ENCODE measurements around the gene ZNF326.

Gene ZNF326, protein sequence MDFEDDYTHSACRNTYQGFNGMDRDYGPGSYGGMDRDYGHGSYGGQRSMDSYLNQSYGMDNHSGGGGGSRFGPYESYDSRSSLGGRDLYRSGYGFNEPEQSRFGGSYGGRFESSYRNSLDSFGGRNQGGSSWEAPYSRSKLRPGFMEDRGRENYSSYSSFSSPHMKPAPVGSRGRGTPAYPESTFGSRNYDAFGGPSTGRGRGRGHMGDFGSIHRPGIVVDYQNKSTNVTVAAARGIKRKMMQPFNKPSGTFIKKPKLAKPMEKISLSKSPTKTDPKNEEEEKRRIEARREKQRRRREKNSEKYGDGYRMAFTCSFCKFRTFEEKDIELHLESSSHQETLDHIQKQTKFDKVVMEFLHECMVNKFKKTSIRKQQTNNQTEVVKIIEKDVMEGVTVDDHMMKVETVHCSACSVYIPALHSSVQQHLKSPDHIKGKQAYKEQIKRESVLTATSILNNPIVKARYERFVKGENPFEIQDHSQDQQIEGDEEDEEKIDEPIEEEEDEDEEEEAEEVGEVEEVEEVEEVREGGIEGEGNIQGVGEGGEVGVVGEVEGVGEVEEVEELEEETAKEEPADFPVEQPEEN

DNA sequence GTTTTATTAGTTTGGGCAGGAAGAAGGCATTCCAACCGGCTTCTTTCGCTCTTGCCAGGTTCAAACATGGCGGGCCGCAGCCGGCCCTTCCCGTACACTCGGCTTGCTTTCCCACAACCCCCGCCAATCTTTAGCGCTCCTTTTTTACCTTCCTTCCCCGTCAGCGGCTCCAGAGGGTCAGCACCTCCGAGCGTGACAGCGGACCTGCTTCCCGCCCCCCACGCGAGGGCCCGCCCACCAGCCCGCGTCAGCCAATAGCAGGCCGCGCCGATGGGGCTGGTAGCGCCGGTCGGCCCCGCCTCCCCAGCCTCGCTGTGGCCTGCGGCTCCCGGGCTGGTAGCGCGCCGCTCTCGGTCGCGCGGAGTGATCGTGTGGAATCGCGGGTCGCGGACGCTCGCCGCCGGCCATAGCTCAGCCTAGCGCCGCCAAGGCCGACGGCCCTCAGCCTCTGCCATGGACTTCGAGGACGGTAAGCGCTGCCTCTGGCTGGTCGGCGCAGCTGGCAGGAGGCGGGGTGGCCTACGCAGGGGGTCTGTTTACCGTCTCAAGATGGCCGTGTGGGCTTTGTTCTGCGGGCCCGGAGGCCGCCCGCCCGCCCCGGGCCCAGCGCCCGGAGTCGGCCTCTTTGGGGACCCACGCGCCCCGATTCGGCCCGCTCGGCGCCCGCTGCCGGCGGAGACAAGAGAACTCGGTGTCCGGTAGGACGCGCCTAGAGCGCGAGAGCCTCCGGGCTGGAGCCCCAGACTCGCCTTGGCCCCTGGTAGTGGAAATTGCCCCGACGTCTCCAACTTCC lies at the start of gene ZNF326:
ZNF326 (plus strand) TSS at position 306 of the 793 bp plus-strand sequence; CDS start at position 454, 148 bp downstream.
- peak; percentile 93 for DNase-seq (ENCODE audit: low spot score)

DNA sequence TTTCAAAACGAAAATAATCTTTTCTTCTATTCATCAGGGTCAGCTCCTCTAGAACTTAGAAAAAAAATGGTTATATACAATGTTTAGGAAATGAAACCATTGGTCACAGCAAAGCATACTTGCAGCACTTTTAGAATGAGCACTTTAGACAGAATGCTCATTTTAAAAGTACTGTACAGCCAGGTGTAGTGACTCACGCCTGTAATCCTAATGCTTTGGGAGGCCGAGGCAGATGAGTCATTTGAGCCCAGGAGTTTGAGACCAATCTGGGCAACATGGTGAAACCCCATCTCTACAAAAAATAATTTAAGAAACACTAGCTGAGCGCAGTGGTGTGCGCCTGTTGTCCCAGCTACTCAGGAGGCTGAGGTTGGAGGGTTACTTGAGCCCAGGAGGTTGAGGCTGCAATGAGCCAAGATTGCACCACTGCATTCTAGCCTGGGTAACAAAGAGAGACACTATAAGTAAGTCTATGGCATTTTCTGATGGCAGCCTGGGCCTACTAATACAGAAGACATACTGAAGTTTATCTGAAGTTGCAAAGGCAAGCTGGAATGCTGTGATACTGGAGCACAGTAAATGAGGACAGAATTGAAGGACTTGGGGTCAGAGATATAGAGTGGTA lies 48.9 kb upstream of the ZNF326 start:
- DNase-seq (ENCODE audit: low spot score): no peak

DNA sequence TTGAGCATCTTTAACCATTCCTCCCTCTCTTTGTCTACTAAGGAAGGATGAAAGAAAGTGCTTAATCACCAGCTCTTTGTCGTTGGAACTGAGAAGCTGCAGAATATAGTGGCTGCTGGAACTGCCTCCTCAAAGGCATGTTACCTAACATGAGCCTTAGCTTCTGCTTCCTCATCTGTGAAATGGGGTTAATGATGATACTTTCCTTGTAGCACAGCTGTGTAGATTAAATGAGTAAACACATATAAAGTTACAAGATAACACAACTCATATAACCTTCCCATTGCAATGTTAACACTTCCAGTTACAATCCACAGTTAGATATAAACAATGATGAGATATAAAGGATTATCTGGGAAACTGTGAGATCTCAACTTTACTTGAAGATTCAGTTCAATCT lies 48.4 kb upstream of the ZNF326 start:
- no peak for DNase-seq (ENCODE audit: low spot score)

DNA sequence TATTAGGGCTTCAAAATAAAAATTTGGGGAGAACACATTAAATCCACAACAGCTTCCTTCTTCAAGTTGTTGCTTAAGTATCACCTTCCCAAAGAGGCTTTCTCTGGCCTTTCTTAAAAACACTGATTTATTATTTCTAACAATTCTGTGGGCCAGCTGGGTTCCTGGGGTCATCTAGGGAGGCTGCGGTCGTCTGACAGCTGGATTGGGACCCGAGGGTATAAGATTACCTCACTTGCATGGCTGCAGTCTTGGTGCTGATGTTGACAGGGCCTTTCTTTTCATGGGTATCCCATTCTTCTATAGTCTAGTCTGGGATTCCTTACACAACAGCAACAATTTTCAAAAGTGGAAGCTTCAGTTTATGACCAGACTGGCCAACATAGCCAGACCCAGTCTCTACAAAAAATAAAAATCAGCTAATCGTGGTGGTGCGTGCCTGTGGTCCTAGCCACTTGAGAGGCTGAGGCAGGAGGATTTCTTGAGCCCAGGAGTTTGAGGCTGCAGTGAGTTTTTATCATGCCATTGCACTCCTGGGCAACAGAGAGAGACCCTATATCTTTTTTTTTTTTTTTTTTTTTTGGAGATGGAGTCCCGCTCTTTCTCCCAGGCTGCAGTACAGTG lies 46.1 kb upstream of the ZNF326 start:
- DNase-seq (ENCODE audit: low spot score): no peak

DNA sequence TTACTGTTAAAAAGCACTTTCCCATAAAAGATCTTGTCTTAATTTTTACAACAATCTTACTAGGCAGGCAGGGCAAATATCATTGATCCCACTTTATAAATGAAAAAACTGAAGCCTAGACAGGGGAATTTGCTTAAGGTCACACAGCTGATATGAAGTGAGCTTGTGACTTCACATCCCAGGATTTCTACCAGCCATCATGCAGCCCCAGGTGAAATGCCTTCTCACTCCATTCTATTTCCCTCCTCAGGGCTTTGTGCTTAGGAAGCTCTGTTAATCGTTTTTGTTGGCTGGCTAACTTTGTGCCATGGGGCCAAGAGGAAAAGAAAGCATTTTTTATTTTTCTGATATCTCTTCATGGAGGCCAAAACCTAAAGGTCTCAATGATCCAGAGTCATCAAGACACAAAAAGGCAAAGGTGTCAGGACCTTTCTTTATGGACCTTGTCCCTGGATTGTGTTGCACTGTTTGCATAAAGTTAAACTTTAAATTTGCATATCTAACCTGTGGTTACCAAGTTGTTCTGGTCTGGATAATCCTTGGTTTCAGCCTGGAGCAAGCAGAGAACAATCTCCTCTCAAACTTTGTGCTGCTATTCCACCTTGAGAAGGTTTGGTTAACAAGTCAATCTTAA lies 44.8 kb upstream of the ZNF326 start:
- no peak for DNase-seq (ENCODE audit: low spot score)

DNA sequence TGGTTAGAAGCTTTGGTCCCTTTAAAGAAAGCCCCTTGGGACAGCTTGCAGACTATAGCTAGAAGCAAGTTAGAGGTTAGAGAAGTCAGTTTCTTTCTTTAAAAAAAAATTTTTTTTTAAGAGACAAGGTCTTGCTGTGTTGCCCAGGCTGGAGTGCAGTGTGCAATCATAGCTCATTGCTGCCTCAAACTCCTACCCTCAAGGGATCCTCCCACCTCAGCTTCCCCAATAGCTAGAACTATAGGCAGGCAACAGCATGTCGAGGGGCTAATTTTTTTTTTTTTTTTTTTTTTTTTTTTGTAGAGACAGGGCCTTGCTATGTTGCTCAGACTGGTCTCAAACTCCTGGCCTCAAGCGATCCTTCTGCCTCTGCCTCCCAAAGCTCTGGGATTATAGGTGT lies 44.2 kb upstream of the ZNF326 start:
- DNase-seq (ENCODE audit: low spot score): no peak

DNA sequence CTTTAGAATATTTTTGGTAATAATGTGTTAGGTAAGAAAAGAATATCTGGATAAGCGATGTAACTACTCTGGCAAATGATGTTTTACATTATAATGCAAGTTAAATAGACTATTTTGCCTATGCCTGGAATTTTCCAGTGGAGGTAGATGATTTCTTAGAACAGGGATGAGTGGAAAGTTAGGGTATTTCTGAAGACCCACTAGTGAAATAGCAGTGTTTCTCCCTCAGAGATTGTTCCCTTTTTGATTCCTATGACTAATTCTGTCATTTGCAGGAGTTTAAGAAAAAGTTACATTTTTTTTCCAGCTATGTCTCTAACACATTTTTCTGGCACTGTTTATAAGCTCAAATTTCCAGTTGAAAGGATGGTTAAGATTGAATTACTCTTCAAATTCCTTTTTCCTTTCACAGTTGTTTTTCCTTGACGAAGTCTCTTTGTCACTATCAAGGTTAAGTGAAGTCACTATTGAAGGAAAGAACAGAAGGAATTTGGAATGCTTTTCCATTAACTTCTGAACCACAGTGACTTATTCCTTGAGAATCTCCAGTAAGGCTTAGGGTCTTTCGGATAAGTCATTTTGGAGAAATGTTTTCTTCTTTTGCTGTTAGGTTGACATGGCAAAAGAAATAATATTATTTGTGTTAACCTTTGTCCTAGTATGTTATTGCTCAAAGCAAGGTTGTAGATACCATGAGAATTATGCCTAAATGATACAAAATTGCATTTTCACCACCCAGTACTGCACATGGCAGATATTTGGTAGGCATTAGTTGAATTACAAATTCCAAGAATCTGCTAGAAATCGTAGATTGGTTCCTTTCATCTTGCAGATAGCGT lies 42.9 kb upstream of the ZNF326 start:
- no peak for DNase-seq (ENCODE audit: low spot score)

DNA sequence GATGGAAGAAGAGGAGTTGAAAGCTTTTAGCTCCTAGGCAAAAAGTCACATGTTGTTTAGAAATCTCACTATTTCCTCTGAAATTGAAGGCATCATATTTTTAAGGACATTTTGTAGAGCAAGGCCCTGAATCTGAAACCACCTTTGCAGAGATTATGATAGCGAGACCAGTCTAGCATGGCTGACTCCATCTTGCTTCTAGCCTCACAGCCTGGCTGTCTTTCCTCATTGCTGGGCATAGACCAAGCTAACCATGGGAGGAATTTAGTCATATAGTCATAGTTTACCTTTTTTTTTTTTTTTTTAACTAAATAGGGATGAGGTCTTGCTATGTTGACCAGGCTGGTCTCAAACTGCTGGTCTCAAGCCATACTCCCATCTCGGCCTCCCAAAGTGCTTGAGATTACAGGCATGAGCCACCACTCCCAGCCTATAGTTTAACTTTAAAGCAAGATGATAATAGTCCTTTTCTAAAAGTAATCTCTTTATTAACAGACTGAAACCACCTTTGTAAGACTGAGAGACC lies 42.2 kb upstream of the ZNF326 start:
- no peak for DNase-seq (ENCODE audit: low spot score)

DNA sequence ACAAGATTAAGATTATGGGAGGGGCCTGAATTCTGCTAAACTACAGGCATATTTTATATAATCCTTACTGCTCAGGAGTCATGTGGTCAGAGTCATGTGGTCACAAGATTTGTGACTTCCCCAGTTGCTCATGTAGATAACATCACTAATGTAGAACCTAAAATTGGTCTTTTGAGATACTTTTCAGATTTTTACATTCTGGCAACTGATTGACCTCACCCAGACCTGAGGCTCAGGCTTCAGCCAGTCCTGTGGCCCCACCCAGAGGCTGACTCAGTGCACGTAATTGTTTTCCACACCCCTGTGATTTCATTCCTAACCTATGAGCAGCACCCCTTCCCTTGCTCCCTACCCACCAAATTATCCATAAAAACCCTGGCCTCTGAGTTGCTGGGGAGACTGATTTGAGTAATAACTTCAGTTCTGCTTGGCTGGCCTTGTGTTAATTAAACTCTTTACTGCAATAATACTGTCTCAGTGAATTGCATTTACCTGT lies 41.7 kb upstream of the ZNF326 start:
- DNase-seq (ENCODE audit: low spot score): no peak

DNA sequence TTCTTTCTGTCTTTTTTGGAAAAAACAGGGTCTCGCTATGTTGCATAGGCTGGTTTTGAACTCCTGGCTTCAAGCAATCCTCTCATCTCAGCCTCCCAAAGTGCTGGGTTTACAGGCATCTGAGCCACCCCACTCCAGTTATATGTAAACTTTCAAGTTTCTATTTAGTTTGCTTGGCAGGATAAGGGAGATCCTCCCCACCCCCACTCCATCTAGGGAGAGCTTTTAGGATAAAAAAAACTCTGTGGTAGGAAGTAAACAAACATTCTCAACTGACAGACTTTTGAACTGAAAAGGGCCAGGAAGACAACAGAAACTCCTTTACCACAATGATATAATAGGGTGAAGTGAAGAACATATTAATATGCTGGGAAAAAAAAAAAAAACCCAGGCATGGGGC lies 41.0 kb upstream of the ZNF326 start:
- DNase-seq (ENCODE audit: low spot score): no peak

DNA sequence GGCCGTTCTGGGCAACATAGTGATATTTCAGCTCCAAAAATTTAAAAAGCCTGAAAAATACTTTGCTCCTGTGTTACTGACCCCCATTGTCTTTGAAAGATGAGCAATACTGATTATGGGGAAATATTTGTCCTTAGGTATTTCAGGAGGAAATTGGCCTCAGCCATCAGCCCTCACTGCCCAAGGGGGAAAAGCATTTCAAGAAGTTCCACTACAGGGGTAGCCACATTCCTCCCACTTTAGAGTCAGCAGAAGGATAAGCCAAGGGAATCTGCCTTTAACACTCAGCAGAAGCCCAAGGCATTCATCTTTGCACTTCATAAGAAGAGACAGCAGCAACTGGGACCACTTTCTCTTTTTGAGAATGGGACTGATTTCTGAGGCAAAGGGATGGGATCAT lies 40.5 kb upstream of the ZNF326 start:
- no peak for DNase-seq (ENCODE audit: low spot score)

DNA sequence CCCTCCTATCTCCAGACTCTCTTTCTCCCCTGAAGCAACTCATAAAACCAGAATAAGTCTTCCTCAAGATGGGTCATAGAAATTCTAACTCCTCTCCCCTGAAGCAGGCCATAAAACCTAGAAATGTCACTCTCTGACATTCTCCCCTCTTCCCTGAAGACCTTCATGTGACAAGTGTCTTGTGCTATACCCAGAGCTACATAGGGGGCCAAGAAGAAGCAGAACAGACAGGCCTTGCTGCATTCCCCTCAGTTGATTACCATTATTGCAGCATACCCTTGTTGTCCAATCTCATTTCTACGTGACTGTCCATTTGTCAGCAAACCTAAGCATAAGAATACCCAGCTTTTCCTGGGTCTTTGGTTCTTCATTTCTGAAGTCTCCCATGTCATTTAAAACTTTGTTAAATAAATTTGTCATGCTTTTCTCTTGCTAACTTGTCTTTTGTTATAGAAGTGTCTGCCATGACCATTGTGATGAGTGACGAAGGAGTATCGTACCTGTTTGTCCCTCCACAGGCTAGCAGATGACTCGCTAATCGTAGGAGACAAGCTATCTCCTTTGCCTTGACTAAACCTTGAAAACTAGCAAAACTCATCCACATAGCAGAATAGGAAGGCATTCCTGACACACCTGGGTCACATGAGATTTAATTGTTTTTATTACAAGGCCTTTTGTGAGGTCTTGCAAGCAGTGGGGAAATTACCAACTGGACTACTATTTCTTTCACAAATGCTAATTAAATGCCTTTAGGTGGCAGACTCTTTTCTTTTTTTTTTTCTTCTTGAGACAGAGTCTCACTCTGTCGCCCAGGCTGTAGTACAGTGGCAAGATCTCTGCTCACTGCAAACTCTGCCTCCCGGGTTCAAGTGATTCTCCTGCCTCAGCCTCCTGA lies 39.4 kb upstream of the ZNF326 start:
- DNase-seq (ENCODE audit: low spot score): no peak

DNA sequence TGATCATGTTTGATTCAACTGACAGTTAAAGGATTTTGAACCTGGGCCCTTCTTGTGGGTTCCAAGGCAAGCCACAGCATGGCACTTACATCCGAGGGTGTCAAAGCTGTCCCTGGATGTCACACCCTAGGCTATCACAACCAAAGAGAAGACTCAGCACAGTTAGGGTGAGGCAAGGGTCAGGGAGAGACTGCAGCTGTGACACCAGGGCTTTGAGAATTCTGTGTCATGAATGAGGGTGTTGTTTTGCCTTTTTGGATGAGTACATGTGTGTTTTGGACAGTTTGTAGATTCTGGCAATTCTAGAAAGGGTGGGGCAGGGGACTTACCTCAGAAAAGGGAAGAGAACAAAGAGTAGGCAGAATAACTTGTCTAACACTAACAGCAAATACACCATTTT lies 37.8 kb upstream of the ZNF326 start:
- DNase-seq (ENCODE audit: low spot score): no peak

DNA sequence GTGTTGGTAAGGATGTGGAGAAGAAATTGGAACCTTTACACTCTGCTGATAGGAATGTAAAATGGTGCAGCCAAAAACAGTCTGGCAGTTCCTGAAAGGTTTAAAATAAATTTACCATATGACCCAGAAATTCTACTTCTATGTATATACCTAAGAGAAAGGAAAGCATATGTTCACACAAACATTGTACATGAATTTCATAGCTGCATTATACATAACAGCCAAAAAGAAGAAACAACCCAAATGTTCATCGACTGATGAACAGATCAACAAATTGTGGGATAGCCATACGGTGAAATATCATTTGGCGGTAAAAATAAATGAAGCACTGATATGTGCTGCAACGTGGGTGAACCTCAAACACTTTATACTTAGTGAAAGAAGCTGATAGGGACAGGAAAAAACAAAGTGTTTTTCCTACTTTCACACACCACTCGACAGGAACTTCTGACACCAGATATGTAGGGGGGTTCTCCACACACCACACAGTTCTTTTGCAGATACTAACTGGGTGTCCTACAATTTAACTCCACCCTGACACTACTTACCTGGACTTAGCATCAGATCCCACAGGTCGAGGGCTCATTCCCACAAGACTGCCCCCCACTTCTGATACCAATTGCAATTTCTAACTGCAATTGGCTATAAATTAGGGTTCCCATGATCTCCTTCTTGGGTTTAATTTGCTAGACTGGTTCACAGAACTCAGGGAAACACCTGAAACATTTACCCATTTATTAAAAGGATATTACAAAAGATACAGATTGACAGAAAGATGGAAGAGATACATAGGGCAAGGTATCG lies 35.9 kb upstream of the ZNF326 start:
- no peak for DNase-seq (ENCODE audit: low spot score)

DNA sequence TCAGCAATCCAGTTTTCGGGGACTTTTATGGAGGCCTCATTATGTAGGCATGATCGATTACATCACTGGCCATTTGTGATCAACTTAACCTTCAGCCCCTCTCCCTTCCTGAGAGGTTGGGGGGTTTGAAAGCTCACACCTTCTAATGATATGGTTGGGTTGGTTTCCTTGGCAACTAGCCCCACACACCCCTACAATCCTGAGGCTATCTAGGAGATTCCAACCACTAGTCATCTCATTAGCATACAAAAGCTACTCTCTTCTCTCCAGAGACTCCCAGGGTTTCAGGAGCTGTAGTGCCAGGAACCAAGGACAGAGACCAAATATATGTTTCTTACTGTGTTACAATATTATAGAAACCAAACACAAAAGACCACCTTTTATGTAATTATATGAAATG lies 35.2 kb upstream of the ZNF326 start:
- DNase-seq (ENCODE audit: low spot score): no peak

DNA sequence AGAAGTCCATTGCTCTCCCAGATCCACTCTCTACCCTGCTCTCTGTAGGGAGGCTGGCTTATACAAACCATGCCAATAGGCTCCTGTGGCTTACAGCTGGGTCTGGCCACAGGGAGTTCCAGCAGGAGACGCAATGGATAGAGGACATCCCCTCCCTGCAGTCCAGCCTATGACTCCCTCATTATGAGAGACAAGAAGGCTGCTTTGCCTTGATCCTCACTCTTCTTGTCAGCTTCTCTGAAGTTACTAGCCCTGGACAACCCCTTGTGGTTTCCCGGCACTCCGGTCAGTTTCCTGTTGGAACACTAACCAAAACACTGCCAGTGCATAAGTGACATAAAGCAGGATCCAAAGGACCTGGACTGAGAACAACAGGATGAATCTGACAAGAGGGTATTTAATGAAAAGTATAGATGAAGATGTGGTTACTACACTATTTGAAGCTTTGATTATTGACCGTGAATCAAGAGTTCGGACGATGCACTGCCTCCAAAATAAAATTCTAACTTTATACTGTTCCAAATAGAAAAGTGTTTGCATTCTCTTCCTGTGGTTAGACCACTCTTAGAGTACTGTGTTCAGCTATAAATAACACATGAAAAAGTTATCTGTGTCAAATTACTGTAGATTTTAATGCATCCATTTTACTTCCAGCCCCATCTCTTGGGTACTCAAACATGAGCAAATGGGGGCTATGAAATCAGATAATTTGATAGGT lies 32.7 kb upstream of the ZNF326 start:
- DNase-seq (ENCODE audit: low spot score): no peak

DNA sequence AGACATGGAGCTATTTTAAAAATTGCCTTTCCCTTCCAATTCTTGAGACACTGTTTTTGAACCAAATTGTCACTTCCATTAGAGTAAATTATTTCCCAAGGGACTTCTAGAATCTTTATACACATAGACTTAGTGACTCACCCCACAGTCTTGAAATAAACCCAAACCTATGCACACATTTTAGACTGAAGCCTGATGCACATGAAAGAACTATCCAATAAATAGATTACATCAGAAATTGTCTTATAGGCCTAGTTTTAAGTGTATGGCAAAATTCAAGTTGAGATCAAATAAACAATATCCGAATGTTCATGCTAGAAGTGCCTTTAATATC lies 32.2 kb upstream of the ZNF326 start:
- no peak for DNase-seq (ENCODE audit: low spot score)

Data from globus pallidus (tissue), 1 donor.